CD4-positive, alpha-beta T cell treated with Interferon alpha-2 for 1 hour (primary cell): ENCODE results near the gene PEX10.
A peak's percentile ranks its signal among the peaks of the same experiment; 100 is the strongest.

Experiments
- DNase-seq, 2 donors: peaks; one replicate each; pipeline ENCODE4 v3.0.0-alpha.2; 2020 to 2022

Gene PEX10

GRCh38 chr1:2403273-2403672 lies 9.1 kb downstream of the PEX10 start:
- no peak for DNase-seq

GRCh38 chr1:2402420-2402819 lies 9.9 kb downstream of the PEX10 start:
- no peak for DNase-seq

GRCh38 chr1:2400950-2401649 lies 11.3 kb downstream of the PEX10 start:
- DNase-seq, result no peak

GRCh38 chr1:2400576-2400909 lies 11.8 kb downstream of the PEX10 start:
- DNase-seq, result no peak

GRCh38 chr1:2399890-2400575 lies 12.3 kb downstream of the PEX10 start:
- DNase-seq, result no peak

GRCh38 chr1:2398871-2399270 lies 13.5 kb downstream of the PEX10 start:
- DNase-seq, result no peak

GRCh38 chr1:2397007-2397679 lies 15.2 kb downstream of the PEX10 start:
- no peak for DNase-seq

- DNase-seq, result no peak
These were observed 15.9 kb downstream of the PEX10 start for GRCh38 chr1:2396476-2396875.

- no peak for DNase-seq
These were observed 16.3 kb downstream of the PEX10 start for GRCh38 chr1:2396059-2396458.

- no peak for DNase-seq
These were observed 17.1 kb downstream of the PEX10 start for GRCh38 chr1:2395245-2395644.

GRCh38 chr1:2394761-2395160 lies 17.6 kb downstream of the PEX10 start:
- DNase-seq, result no peak

- no peak for DNase-seq
These were observed 18.1 kb downstream of the PEX10 start for GRCh38 chr1:2394220-2394619.

GRCh38 chr1:2393471-2393877 lies 18.9 kb downstream of the PEX10 start:
- no peak for DNase-seq

GRCh38 chr1:2392686-2393085 lies 19.7 kb downstream of the PEX10 start:
- no peak for DNase-seq

GRCh38 chr1:2391931-2392509 lies 20.3 kb downstream of the PEX10 start:
- DNase-seq, result no peak

- DNase-seq, result peak; percentile 99
These were observed 21.1 kb downstream of the PEX10 start, which contains the start of the genes MORN1 and RER1 for GRCh38 chr1:2391041-2391930. MORN1 (minus strand) TSS chr1:2391554; CDS start chr1:2391533, 21 bp downstream. RER1 (plus strand) TSS chr1:2391841; CDS start chr1:2395791, 3,950 bp downstream.

GRCh38 chr1:2389644-2390043 lies 22.7 kb downstream of the PEX10 start:
- DNase-seq, result no peak

GRCh38 chr1:2388004-2388913 lies 24.1 kb downstream of the PEX10 start:
- DNase-seq, result no peak

- DNase-seq, result no peak
These were observed 25.4 kb downstream of the PEX10 start for GRCh38 chr1:2386636-2387611.

GRCh38 chr1:2385606-2386280 lies 26.6 kb downstream of the PEX10 start:
- DNase-seq, result no peak
